Progenitor cell of endocrine pancreas (in vitro differentiated cells): ENCODE data around the gene SPATA6. TPM values are rescaled to one million over a fixed set of nuclear protein-coding genes. Genes with fewer than 3 reads are reported as not detected.
"Not testable (repeated sequence)": the region's sequence is repeated elsewhere in the genome, so short reads cannot be mapped to it uniquely, and the experiment has no call there.

Experiments
- DNase-seq: peaks from one replicate; pipeline ENCODE4 v3.0.0; 2021; ENCODE audit warnings: low spot score; ENCODE audit not compliant: unreplicated experiment
- H3K27ac Mint-ChIP-seq: 2 replicates; pipeline ENCODE4 v1.8.0; 2021; ENCODE audit warnings: mild to moderate bottlenecking, moderate library complexity, mixed read lengths
- H3K27me3 Mint-ChIP-seq: 2 replicates; pipeline ENCODE4 v1.8.0; 2021; ENCODE audit warnings: mixed read lengths
- H3K36me3 Mint-ChIP-seq: 2 replicates; pipeline ENCODE4 v1.8.0; 2022; ENCODE audit warnings: mixed read lengths; ENCODE audit not compliant: insufficient read depth
- H3K4me1 Mint-ChIP-seq: 2 replicates; pipeline ENCODE4 v1.8.0; 2021; ENCODE audit warnings: low read depth, mixed read lengths
- H3K4me3 Mint-ChIP-seq: 2 replicates; pipeline ENCODE4 v1.8.0; 2021; ENCODE audit warnings: low read depth, mild to moderate bottlenecking, moderate library complexity, mixed read lengths
- H3K9me3 Mint-ChIP-seq: 2 replicates; pipeline ENCODE4 v1.8.0; 2021; ENCODE audit warnings: low read depth, mixed read lengths
- CTCF ChIP-seq: fragments of 200-600 bp; sonication (generic); IDR thresholded peaks from one replicate; pipeline ENCODE4 v1.5.0; 2021; ENCODE audit warnings: antibody characterized with exemption, mild to moderate bottlenecking; ENCODE audit not compliant: unreplicated experiment
- total RNA-seq: library from RNA; stranded (reverse); gene quantifications from 2 replicates; pipeline ENCODE4 v1.2.1, GENCODE V29; 2021

Gene SPATA6
- total RNA-seq, 1 donor from 2014 or later, result 24.3 TPM

GRCh38 chr1:48329905-48330304 is 142.1 kb downstream of the SPATA6 start:
- Mint-ChIP-seq H3K27ac (no peak overlapping the region), H3K4me1 (no peaks in the 10 kb centered on the region), H3K9me3 (peaks cover 48% of the 10 kb centered on the region), H3K4me3 (no peak overlapping the region), H3K27me3 (no peaks in the 10 kb centered on the region), H3K36me3 (peaks cover 60% of the 10 kb centered on the region)
- TF ChIP-seq CTCF, result no peak
- DNase-seq, result no peak

GRCh38 chr1:48329486-48329885 is 142.5 kb downstream of the SPATA6 start:
- no peak overlapping the region for H3K27ac Mint-ChIP-seq
- DNase-seq, result no peak
- H3K4me3 Mint-ChIP-seq, result no peak overlapping the region
- no peaks in the 10 kb centered on the region for H3K4me1 Mint-ChIP-seq
- H3K9me3 Mint-ChIP-seq, result peaks cover 48% of the 10 kb centered on the region
- no peak for TF ChIP-seq CTCF
- no peaks in the 10 kb centered on the region for H3K27me3 Mint-ChIP-seq
- peaks cover 59% of the 10 kb centered on the region for H3K36me3 Mint-ChIP-seq

- H3K4me3 Mint-ChIP-seq, DNase-seq, H3K27ac Mint-ChIP-seq, H3K27me3 Mint-ChIP-seq, H3K4me1 Mint-ChIP-seq: not testable (repeated sequence)
- peaks cover 29% of the 10 kb centered on the region for H3K9me3 Mint-ChIP-seq
- peaks cover 41% of the 10 kb centered on the region for H3K36me3 Mint-ChIP-seq
Measured at GRCh38 chr1:48311829-48312228, 160.2 kb downstream of the SPATA6 start.

- H3K27me3 Mint-ChIP-seq, result no peaks in the 10 kb centered on the region
- no peak overlapping the region for H3K27ac Mint-ChIP-seq
- no peak overlapping the region for H3K4me3 Mint-ChIP-seq
- H3K9me3 Mint-ChIP-seq, result peaks cover 17% of the 10 kb centered on the region
- TF ChIP-seq CTCF, result no peak
- peaks cover 32% of the 10 kb centered on the region for H3K36me3 Mint-ChIP-seq
- peaks cover 6% of the 10 kb centered on the region for H3K4me1 Mint-ChIP-seq
- DNase-seq, result no peak
Measured at GRCh38 chr1:48309564-48310082, 162.4 kb downstream of the SPATA6 start.

GRCh38 chr1:48302652-48303051 is 169.4 kb downstream of the SPATA6 start:
- H3K4me3 Mint-ChIP-seq, result no peak overlapping the region
- H3K9me3 Mint-ChIP-seq, result peaks cover 20% of the 10 kb centered on the region
- no peak for TF ChIP-seq CTCF
- no peak overlapping the region for H3K27ac Mint-ChIP-seq
- H3K36me3 Mint-ChIP-seq, result peaks cover 35% of the 10 kb centered on the region
- no peaks in the 10 kb centered on the region for H3K27me3 Mint-ChIP-seq
- H3K4me1 Mint-ChIP-seq, result no peaks in the 10 kb centered on the region
- DNase-seq, result no peak

- Mint-ChIP-seq H3K27ac (no peak overlapping the region), H3K4me3 (no peak overlapping the region), H3K27me3 (no peaks in the 10 kb centered on the region), H3K9me3 (peaks cover 3% of the 10 kb centered on the region), H3K4me1 (peaks cover 2% of the 10 kb centered on the region), H3K36me3 (peaks cover 3% of the 10 kb centered on the region)
- DNase-seq, result no peak
- TF ChIP-seq CTCF, result no peak
Measured at GRCh38 chr1:48294656-48295055, 177.3 kb downstream of the SPATA6 start.

GRCh38 chr1:48294094-48294493 is 177.9 kb downstream of the SPATA6 start:
- H3K4me1 Mint-ChIP-seq, H3K4me3 Mint-ChIP-seq, H3K27ac Mint-ChIP-seq, DNase-seq, H3K9me3 Mint-ChIP-seq, H3K27me3 Mint-ChIP-seq, H3K36me3 Mint-ChIP-seq: not testable (repeated sequence)
